ENCODE measurements around the gene PAK4.

Gene PAK4

GRCh38 chr19:39162441-39163043 is 37.0 kb downstream of the PAK4 start:
- no peak for TF ChIP-seq CTCF (IDR thresholded peaks at IDR 0.05; ENCODE audit: low read depth, low read length, poor library complexity, severe bottlenecking)
- TF ChIP-seq EZH2phosphoT487 (IDR thresholded peaks at IDR 0.05; ENCODE audit: borderline replicate concordance, low read length): no peak
- Histone ChIP-seq H3K9me2 (replicated peaks; ENCODE audit: control insufficient read depth, low read length) (no peaks in the 10 kb centered on the region), H3K27ac (ENCODE audit: low read depth, low read length) (no peak overlapping the region), H3K4me1 (ENCODE audit: control insufficient read depth, low read length) (no peaks in the 10 kb centered on the region), H3K4me2 (ENCODE audit: low read length) (no peak overlapping the region), H3K9me3 (ENCODE audit: control insufficient read depth, insufficient read depth, low read length) (no peaks in the 10 kb centered on the region), H3K4me3 (ENCODE audit: low read length) (no peak overlapping the region), H3F3A (ENCODE audit: control insufficient read depth, insufficient read depth) (no peaks in the 10 kb centered on the region), H3K79me2 (ENCODE audit: control insufficient read depth, low read length) (0 out of 2 replicates have a peak, but pooled peaks cover 3% of the 10 kb centered on the region), H3K27me3 (ENCODE audit: control insufficient read depth, low read length) (no peaks in the 10 kb centered on the region), H4K20me1 (ENCODE audit: control insufficient read depth, insufficient read depth, low read depth, low read length) (no peaks in the 10 kb centered on the region), H3K36me3 (ENCODE audit: control insufficient read depth, low read length) (no peaks in the 10 kb centered on the region)

GRCh38 chr19:39163621-39164020 is 38.0 kb downstream of the PAK4 start:
- H3F3A ChIP-seq (ENCODE audit: control insufficient read depth, insufficient read depth): no peaks in the 10 kb centered on the region
- H3K36me3 ChIP-seq (ENCODE audit: control insufficient read depth, low read length): no peaks in the 10 kb centered on the region
- H3K9me3 ChIP-seq (ENCODE audit: control insufficient read depth, insufficient read depth, low read length): no peaks in the 10 kb centered on the region
- H3K9me2 ChIP-seq (replicated peaks; ENCODE audit: control insufficient read depth, low read length): no peaks in the 10 kb centered on the region
- H3K79me2 ChIP-seq (ENCODE audit: control insufficient read depth, low read length): no peaks in the 10 kb centered on the region
- no peak overlapping the region for H3K4me2 ChIP-seq (ENCODE audit: low read length)
- H3K27ac ChIP-seq (ENCODE audit: low read depth, low read length): no peak overlapping the region
- H3K4me1 ChIP-seq (ENCODE audit: control insufficient read depth, low read length): no peaks in the 10 kb centered on the region
- no peak overlapping the region for H3K4me3 ChIP-seq (ENCODE audit: low read length)
- no peaks in the 10 kb centered on the region for H4K20me1 ChIP-seq (ENCODE audit: control insufficient read depth, insufficient read depth, low read depth, low read length)
- no peaks in the 10 kb centered on the region for H3K27me3 ChIP-seq (ENCODE audit: control insufficient read depth, low read length)
- TF ChIP-seq CTCF (IDR thresholded peaks at IDR 0.05; ENCODE audit: low read depth, low read length, poor library complexity, severe bottlenecking): no peak
- TF ChIP-seq EZH2phosphoT487 (IDR thresholded peaks at IDR 0.05; ENCODE audit: borderline replicate concordance, low read length): no peak

GRCh38 chr19:39164289-39164688 is 38.7 kb downstream of the PAK4 start:
- Histone ChIP-seq H3K27ac (ENCODE audit: low read depth, low read length) (no peak overlapping the region), H3K27me3 (ENCODE audit: control insufficient read depth, low read length) (no peaks in the 10 kb centered on the region), H3K9me2 (replicated peaks; ENCODE audit: control insufficient read depth, low read length) (no peaks in the 10 kb centered on the region), H3K4me2 (ENCODE audit: low read length) (no peak overlapping the region), H3F3A (ENCODE audit: control insufficient read depth, insufficient read depth) (no peaks in the 10 kb centered on the region), H3K4me1 (ENCODE audit: control insufficient read depth, low read length) (no peaks in the 10 kb centered on the region), H3K9me3 (ENCODE audit: control insufficient read depth, insufficient read depth, low read length) (no peaks in the 10 kb centered on the region), H3K79me2 (ENCODE audit: control insufficient read depth, low read length) (no peaks in the 10 kb centered on the region), H4K20me1 (ENCODE audit: control insufficient read depth, insufficient read depth, low read depth, low read length) (no peaks in the 10 kb centered on the region), H3K36me3 (ENCODE audit: control insufficient read depth, low read length) (no peaks in the 10 kb centered on the region), H3K4me3 (ENCODE audit: low read length) (no peak overlapping the region)
- no peak for TF ChIP-seq EZH2phosphoT487 (IDR thresholded peaks at IDR 0.05; ENCODE audit: borderline replicate concordance, low read length)
- no peak for TF ChIP-seq CTCF (IDR thresholded peaks at IDR 0.05; ENCODE audit: low read depth, low read length, poor library complexity, severe bottlenecking)
